Stimulated activated CD8-positive, alpha-beta memory T cell treated with anti-CD3 and anti-CD28 coated beads, Interleukin-12 subunit alpha, Interleukin-12 subunit beta, amount 100 ng/mL, for 24 hours (primary cell): ENCODE measurements around the gene SOAT1.

ENCODE experiments used
- DNase-seq: peaks from one replicate; pipeline ENCODE4 v3.0.0-alpha.2; 2020; ENCODE audit errors: extremely low read depth

SOAT1 gene

GRCh38 chr1:179305450-179305849, 11.9 kb downstream of the SOAT1 start:
- DNase-seq: no peak

DNA sequence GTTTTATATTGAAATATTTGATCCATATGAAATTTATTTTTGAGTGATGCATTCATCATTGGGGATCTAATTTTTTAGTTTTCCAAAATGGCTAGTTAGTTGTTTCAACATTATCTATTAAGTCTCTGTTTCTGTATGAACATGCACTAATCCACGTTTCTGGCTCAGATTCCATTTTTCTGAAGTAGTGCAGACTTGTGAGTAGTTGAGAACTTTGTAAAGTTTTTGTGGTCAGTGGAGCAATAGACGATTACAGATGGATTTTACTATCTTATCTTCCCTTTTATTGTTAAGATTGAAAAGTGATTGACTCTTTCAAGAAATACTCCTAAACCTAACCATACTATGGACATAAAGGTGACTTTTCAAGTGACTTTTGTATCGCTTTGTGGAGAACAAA, 16.7 kb downstream of the SOAT1 start:
- DNase-seq: no peak

GRCh38 chr1:179310721-179311120, 17.1 kb downstream of the SOAT1 start:
- no peak for DNase-seq

DNA sequence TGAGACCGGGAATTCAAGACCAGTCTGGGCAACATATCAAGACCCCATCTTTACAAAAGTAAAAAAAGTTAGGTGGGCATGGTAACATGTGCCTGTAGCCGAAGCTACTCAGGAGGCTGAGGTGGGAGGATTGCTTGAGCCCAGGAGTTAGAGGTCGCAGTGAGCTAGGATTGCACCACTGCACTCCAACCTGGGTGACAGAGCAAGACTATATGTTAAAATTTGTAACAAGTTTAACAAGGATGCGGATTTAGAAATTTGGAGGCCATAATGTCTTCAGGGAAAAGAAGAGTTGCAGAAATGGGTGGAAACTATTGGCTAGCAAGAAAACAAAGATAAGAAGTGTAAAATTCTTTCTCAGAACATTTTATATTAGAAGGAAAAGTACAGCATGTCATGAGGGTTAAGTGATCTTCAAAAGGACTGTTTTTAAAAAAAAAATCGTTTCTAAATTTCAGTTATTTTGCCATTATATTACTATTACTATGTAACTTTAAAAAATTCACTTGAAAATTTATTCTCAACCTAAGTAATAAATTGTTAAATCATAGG, 17.6 kb downstream of the SOAT1 start:
- no peak for DNase-seq

DNA sequence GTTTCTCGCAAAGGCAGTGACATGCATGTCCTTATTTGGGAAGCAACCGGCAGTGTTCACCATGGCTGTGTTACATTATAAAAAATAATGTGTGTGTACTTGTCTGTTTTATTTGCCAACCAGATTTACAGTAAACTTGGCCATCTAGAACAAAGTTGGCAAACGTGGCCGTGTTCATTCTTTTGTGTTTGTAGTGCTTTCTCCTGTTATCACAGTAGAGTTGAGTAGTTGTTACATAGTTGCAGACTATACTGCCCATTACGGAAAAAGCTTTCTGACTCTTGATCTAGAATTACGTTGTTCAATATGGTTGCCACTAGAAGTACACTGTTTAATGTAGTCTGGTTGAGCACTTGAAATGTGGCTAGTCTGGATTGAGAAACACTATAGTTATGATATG, 19.4 kb downstream of the SOAT1 start:
- no peak for DNase-seq

- DNase-seq: no peak
Measured at GRCh38 chr1:179314928-179315327, 21.3 kb downstream of the SOAT1 start.

DNA sequence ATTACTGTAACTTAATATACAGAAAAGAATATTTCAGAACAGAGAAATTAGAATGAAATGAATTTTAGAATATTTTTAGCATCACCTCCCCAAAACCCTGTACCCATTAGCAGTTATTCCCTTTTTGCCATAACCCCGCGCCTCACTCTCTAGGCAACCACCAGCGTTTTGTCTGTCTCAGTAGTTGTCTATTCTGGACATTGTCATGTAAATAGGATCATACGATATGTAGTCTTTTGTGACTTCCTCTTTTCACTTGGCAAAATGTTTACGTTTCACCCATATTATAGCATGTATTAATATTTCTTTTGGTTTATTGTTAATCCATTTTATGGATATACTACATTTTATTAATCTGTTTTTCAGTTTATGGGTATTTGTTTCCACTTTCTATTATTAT, 24.9 kb downstream of the SOAT1 start:
- DNase-seq: no peak

- no peak for DNase-seq
Measured at GRCh38 chr1:179321533-179322216, 28.1 kb downstream of the SOAT1 start.

DNA sequence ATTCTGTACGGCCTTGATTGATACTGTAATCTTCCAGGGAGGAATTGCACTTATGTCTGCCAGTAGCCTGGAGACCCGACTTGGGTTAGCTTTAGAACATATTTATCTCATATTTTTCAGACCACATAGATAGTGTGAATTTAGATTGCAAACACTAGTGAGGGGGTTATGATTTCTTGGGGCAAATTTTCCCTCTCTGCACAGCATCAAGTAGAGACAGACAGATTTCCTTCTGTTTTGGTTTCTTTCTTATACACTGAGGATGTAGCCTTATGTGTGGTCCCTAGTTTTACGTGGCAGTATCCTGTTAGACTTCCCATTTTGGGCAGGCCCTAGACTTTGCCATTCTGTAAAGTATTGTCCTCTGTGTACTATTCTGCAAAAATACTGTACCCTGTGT, 29.0 kb downstream of the SOAT1 start:
- DNase-seq: no peak

DNA sequence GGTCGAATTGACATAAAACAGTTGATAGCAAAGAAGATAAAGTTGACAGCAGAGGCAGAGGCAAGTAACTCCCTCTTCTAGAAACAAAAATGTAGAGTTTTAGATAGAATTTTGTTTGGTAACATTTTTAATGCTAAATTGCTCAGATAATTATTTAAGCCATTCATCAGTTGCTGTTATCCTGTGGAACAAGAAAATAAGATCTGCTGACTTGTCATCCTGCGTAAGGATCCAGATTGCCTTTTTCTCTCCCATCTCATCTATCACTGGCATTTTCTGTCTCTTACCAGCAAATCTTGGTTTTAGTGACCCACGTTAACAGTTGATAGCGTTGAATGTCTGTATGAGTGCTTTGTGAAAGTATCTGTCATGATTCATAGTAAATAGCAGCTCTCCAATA, 29.8 kb downstream of the SOAT1 start:
- DNase-seq: no peak

GRCh38 chr1:179325836-179326235, 32.2 kb downstream of the SOAT1 start:
- DNase-seq: no peak

DNA sequence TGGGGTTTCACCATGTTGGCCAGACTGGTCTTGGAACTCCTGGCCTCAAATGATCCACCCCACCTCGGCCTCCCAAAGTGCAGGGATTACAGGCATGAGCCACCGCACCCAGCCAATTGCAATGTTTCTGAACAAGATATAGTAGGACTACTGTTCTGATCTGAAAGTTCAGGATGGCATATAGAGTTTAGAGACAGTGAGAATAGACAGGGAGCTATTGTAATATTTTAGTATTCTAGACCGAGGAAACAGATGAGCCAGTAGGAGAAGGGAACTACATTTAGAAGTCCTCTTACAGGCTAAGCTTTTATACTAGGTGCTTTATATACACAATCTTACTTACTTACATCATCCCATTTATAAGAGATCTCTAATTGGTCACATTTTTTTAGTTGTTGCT, 33.1 kb downstream of the SOAT1 start:
- no peak for DNase-seq

DNA sequence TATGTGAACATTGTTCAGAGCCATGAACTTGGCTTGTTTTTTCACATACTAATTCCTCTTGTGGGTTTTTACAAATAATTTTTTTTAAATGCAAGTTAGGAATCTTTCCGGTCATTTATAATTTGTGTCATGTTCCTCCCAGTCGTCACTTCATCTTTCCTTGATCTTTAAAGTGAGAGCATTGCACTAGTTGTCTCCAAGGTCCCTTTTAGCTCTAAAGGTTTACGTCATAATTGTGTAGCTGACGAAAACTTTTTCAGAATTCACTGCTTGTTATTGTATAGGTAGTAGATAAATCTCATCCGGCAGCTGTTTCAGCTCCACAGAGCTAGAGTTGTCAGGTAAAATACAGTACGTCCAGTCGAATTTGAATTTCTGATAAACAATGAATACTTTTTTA, 33.6 kb downstream of the SOAT1 start:
- no peak for DNase-seq

- no peak for DNase-seq
Measured at GRCh38 chr1:179327679-179328078, 34.1 kb downstream of the SOAT1 start.

- DNase-seq: no peak
Measured at GRCh38 chr1:179329862-179330261, 36.3 kb downstream of the SOAT1 start.

DNA sequence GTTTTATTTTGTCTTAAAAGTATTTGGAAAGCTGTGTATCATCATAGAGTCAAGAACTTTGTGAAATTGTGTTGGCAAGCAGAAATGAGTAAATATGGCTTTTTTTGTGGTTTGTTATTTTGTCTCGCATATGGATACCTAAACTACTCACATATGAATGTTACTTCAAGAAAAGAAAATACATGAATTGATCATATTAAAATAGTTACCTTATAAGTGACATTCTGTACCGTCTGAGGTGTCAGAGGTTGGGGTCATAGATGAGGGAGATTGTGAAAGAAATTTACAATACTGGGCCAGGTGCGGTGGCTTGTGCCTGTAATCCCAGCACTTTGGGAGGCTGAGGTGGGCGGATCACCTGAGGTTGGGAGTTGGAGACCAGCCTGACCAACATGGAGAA, 40.8 kb downstream of the SOAT1 start:
- DNase-seq: no peak

- DNase-seq: no peak
Measured at GRCh38 chr1:179337288-179337687, 43.7 kb downstream of the SOAT1 start.

GRCh38 chr1:179337942-179338560, 44.5 kb downstream of the SOAT1 start:
- DNase-seq: no peak

DNA sequence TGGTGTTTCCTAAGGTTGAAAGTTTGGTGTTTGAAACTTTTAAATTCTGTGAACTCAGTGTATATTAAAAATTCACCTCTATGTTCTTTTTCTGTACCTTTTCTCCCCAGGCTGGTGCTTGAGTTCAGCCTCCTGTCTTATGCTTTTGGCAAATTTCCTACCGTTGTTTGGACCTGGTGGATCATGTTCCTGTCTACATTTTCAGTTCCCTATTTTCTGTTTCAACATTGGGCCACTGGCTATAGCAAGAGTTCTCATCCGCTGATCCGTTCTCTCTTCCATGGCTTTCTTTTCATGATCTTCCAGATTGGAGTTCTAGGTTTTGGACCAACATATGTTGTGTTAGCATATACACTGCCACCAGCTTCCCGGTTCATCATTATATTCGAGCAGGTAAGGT, 47.3 kb downstream of the SOAT1 start:
- no peak for DNase-seq

DNA sequence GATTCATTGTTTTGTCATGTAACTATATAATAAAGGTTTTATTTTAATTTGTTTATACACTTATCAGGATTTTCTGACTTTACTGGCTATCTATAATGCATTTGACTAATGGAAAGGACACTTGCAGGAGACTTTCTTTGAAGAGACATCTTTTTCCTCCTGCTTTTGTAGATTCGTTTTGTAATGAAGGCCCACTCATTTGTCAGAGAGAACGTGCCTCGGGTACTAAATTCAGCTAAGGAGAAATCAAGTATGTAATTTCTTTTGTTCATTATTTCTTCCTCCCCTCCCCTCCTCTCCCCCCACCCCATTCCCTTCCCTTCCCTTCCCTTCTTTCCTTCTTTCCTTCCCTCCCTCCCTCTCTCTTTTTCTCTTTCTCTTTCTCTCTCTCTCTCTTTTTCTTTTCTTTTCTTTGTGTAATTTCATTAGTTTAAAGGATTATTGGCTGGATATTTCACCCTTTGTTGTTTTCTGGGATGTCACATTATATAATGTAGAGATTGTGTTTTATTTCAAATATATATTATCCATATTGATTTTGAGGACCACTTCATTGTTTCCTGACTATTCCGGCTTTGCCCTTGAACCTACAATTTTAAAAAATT, 48.4 kb downstream of the SOAT1 start:
- DNase-seq: no peak

GRCh38 chr1:179342740-179343404, 49.3 kb downstream of the SOAT1 start:
- DNase-seq: no peak

DNA sequence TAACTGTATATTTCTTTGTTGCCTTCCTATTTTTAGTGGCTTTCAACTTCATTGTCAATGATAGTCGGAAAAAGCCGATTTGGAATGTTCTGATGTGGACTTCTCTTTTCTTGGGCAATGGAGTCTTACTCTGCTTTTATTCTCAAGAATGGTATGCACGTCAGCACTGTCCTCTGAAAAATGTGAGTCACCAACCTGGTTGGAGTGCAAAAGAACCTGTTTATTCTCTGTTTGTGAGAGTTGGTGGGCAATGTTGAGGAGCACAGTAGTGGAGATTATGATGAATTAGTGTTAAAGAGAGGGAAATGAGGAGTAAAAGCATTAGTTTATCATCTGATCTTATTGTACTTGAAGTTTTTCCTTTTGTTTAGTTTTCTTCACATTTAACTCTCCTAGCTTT, 57.7 kb downstream of the SOAT1 start:
- DNase-seq: no peak

- DNase-seq: no peak
Measured at GRCh38 chr1:179352236-179352635, 58.6 kb downstream of the SOAT1 start.
